Brain microvascular endothelial cell (primary cell): ENCODE results near the gene TSPAN32.

Experiments used
- DNase-seq: peaks from one replicate; pipeline ENCODE4 v3.0.0-alpha.2; 2020
- H3K27ac ChIP-seq: fragments of 250-450 bp; sonication (Bioruptor Pico); 2 replicates; pipeline ENCODE4 v1.5.1; 2020; ENCODE audit warnings: mild to moderate bottlenecking, moderate library complexity
- H3K27me3 ChIP-seq: fragments of 250-450 bp; sonication (Bioruptor Pico); replicated peaks from 2 replicates; pipeline ENCODE4 v1.5.1; 2020; ENCODE audit warnings: mild to moderate bottlenecking
- H3K36me3 ChIP-seq: fragments of 250-450 bp; sonication (Bioruptor Pico); replicated peaks from 2 replicates; pipeline ENCODE4 v1.5.1; 2020; ENCODE audit warnings: mild to moderate bottlenecking
- H3K4me3 ChIP-seq: 2 replicates; pipeline ENCODE4 v1.5.1; 2011; ENCODE audit warnings: low read depth, mild to moderate bottlenecking, control low read depth, low read length, moderate library complexity
- CTCF ChIP-seq: IDR thresholded peaks from 2 replicates; pipeline ENCODE4 v1.5.1; 2011; ENCODE audit warnings: low read depth, mild to moderate bottlenecking, moderate library complexity, low read length, control low read depth, inconsistent platforms; ENCODE audit errors: missing control alignments
- in situ Hi-C: cut with HindIII; loops from 2 replicates; pipeline ENCODE4 v1.10.0; 2017; ENCODE audit warnings: low sequenced_read_pairs, low pct_ligation_motif_present

Gene TSPAN32

GRCh38 chr11:2307501-2308331 is 5.9 kb downstream of the TSPAN32 start:
- no peak for DNase-seq
- no peaks in the 10 kb centered on the region for H3K36me3 ChIP-seq
- in situ Hi-C loops = no loop called here
- TF ChIP-seq CTCF = no peak
- H3K4me3 ChIP-seq = no peak overlapping the region
- no peak overlapping the region for H3K27ac ChIP-seq
- H3K27me3 ChIP-seq = no peaks in the 10 kb centered on the region

GRCh38 chr11:2308713-2309112 is 6.9 kb downstream of the TSPAN32 start:
- no peaks in the 10 kb centered on the region for H3K27me3 ChIP-seq
- no peak overlapping the region for H3K27ac ChIP-seq
- no peak for TF ChIP-seq CTCF
- no peak overlapping the region for H3K4me3 ChIP-seq
- no peaks in the 10 kb centered on the region for H3K36me3 ChIP-seq
- in situ Hi-C loops = no loop called here
- DNase-seq = no peak

GRCh38 chr11:2309251-2310072 is 7.6 kb downstream of the TSPAN32 start:
- no peaks in the 10 kb centered on the region for H3K27me3 ChIP-seq
- in situ Hi-C loops = no loop called here
- no peaks in the 10 kb centered on the region for H3K36me3 ChIP-seq
- H3K27ac ChIP-seq = no peak overlapping the region
- no peak overlapping the region for H3K4me3 ChIP-seq
- DNase-seq = no peak
- no peak for TF ChIP-seq CTCF

GRCh38 chr11:2310073-2310785 is 8.4 kb downstream of the TSPAN32 start:
- no peaks in the 10 kb centered on the region for H3K27me3 ChIP-seq
- no peaks in the 10 kb centered on the region for H3K36me3 ChIP-seq
- in situ Hi-C loops = no loop called here
- H3K4me3 ChIP-seq = no peak overlapping the region
- DNase-seq = no peak
- TF ChIP-seq CTCF = no peak
- no peak overlapping the region for H3K27ac ChIP-seq

GRCh38 chr11:2310786-2311352 is 9.1 kb downstream of the TSPAN32 start:
- H3K36me3 ChIP-seq = no peaks in the 10 kb centered on the region
- no peak overlapping the region for H3K4me3 ChIP-seq
- in situ Hi-C loops = no loop called here
- H3K27me3 ChIP-seq = no peaks in the 10 kb centered on the region
- no peak for DNase-seq
- H3K27ac ChIP-seq = no peak overlapping the region
- no peak for TF ChIP-seq CTCF
